ENCODE results near the gene TIGAR. TPM values are rescaled to one million over a fixed set of nuclear protein-coding genes. Genes with fewer than 3 reads are reported as not detected.

Gene TIGAR
- total RNA-seq, 4 donors from 2014 or later = 1.8 to 4.4 (median 2.5) TPM

DNA sequence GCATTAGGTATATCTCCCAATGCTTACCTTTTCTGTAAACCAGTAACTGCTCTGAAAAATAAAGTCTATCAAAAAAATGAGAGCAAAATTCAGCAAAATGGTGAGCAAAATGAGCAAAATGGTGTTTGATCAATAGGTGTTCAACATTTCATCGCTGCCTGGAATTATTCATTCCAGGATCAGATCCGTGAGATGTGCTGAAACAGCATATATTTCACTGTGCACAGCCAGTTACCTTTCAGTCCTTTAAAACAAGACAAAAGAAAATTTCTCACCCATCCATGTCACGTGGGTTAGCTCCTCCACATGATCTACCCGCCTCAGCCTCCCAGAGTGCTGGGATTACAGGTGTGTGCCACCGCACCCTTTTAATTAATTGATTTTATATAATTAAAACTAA is 66.6 kb downstream of the TIGAR start:
- H3K27me3 ChIP-seq = no peaks in the 10 kb centered on the region
- H3K4me1 ChIP-seq = no peaks in the 10 kb centered on the region
- WGBS, 2 donors = 87 to 90% methylated on average over 5 of the region's 5 CpGs
- no peaks in the 10 kb centered on the region for H3K36me3 ChIP-seq
- no peak overlapping the region for H3K4me3 ChIP-seq
- H3K9me3 ChIP-seq = no peaks in the 10 kb centered on the region
- DNase-seq (ENCODE audit: low spot score in 2 of 2) = no peak
- H3K27ac ChIP-seq = no peak overlapping the region
- TF ChIP-seq POLR2A (IDR thresholded peaks at IDR 0.05) (no peak), EP300 (IDR thresholded peaks at IDR 0.05) (no peak)
- TF ChIP-seq, protein P1, sequence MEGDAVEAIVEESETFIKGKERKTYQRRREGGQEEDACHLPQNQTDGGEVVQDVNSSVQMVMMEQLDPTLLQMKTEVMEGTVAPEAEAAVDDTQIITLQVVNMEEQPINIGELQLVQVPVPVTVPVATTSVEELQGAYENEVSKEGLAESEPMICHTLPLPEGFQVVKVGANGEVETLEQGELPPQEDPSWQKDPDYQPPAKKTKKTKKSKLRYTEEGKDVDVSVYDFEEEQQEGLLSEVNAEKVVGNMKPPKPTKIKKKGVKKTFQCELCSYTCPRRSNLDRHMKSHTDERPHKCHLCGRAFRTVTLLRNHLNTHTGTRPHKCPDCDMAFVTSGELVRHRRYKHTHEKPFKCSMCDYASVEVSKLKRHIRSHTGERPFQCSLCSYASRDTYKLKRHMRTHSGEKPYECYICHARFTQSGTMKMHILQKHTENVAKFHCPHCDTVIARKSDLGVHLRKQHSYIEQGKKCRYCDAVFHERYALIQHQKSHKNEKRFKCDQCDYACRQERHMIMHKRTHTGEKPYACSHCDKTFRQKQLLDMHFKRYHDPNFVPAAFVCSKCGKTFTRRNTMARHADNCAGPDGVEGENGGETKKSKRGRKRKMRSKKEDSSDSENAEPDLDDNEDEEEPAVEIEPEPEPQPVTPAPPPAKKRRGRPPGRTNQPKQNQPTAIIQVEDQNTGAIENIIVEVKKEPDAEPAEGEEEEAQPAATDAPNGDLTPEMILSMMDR (IDR thresholded peaks at IDR 0.05) = no peak

DNA sequence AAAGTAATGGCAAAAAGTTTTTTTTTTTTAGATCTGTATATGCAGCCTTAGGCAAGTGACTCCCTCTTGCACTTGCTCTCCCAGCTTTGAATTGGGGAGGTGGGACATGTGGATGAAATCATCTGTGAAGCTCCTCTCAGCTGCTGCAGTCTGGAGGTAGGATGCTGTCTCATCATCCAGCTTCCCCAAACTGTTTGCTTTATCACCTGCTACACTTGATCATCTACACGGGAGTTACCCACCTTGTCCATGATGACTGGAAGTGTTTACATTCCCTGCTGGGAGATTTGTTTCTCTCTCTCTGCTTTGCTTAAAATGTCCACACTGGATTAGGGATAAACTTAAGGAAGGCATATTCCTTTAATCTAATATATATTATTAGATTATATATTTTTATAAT is 67.0 kb downstream of the TIGAR start:
- no peaks in the 10 kb centered on the region for H3K36me3 ChIP-seq
- no peak for DNase-seq (ENCODE audit: low spot score in 2 of 2)
- 83 to 100% methylated on average over 1 of the region's 1 CpG for WGBS, 2 donors
- H3K4me1 ChIP-seq = no peaks in the 10 kb centered on the region
- H3K4me3 ChIP-seq = no peak overlapping the region
- no peaks in the 10 kb centered on the region for H3K9me3 ChIP-seq
- peaks cover 0 to 4% of the 10 kb centered on the region in 2 donors for H3K27me3 ChIP-seq
- TF ChIP-seq EP300 (IDR thresholded peaks at IDR 0.05) (no peak), POLR2A (IDR thresholded peaks at IDR 0.05) (no peak)
- TF ChIP-seq, protein P1 (IDR thresholded peaks at IDR 0.05) = no peak
- no peak overlapping the region for H3K27ac ChIP-seq

DNA sequence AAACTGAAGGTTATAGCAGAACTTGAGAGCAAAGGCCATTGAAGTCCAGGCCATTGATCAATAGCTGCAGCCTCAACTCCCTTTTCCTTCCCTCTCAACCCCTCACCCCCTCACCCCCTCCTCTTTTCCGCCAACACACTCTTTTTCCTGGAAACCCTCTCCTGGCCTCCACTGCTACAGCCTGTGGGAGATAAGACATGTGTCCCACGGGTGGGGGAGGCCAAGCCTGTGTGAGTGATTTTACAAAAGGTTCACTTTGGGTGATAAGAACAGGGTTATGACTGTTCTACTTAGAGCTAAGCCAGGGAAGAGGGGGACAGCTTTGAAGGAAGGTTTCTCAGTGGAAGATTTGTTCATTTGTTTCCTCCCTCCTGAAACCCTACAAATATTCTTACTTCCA is 67.6 kb downstream of the TIGAR start:
- H3K36me3 ChIP-seq = no peaks in the 10 kb centered on the region
- 53 to 62% methylated on average over 2 of the region's 2 CpGs for WGBS, 2 donors
- H3K9me3 ChIP-seq = no peaks in the 10 kb centered on the region
- no peak for DNase-seq (ENCODE audit: low spot score in 2 of 2)
- H3K27me3 ChIP-seq = peaks cover 0 to 4% of the 10 kb centered on the region in 2 donors
- H3K27ac ChIP-seq = no peak overlapping the region
- TF ChIP-seq, protein P1 (IDR thresholded peaks at IDR 0.05) = no peak
- TF ChIP-seq POLR2A (IDR thresholded peaks at IDR 0.05) (no peak), EP300 (IDR thresholded peaks at IDR 0.05) (no peak)
- H3K4me1 ChIP-seq = no peaks in the 10 kb centered on the region
- no peak overlapping the region for H3K4me3 ChIP-seq

DNA sequence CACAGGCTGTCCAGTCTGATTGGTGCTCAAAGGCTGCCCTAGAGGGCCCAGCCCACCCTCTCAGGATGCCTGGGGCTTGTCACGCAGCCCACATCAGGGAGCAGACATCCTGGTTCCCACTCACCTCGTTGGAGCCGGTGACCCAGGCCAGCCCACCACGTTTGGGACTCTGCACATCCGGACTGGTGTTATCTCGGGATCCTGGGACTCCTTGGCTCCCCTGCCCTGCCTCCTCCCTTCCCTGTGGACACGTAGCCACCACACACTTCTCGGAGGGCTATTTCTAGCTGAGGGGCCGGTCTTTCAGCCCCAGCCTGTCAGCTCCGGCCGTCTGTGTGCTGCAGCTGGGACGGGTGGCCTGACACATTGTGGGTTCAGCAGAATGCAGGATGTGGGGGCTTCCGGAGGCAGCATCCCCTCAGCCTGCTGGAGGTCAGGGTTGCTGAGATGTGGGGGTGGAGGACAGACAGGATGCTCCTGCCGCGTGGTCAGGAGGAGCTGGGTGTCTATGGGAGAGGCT is 71.3 kb downstream of the TIGAR start:
- whole genome bisulfite sequencing, 2 donors = 36 to 50% methylated on average over 14 to 15 of the region's 15 CpGs
- no peak for DNase-seq (ENCODE audit: low spot score in 2 of 2)
- H3K27ac ChIP-seq = no peak overlapping the region
- H3K4me1 ChIP-seq = no peaks in the 10 kb centered on the region
- no peak overlapping the region for H3K4me3 ChIP-seq
- H3K36me3 ChIP-seq = no peaks in the 10 kb centered on the region
- H3K9me3 ChIP-seq = no peaks in the 10 kb centered on the region
- H3K27me3 ChIP-seq = peaks cover 0 to 9% of the 10 kb centered on the region in 2 donors
- TF ChIP-seq POLR2A (IDR thresholded peaks at IDR 0.05) (no peak), EP300 (IDR thresholded peaks at IDR 0.05) (no peak)
- TF ChIP-seq, protein P1 (IDR thresholded peaks at IDR 0.05) = no peak

DNA sequence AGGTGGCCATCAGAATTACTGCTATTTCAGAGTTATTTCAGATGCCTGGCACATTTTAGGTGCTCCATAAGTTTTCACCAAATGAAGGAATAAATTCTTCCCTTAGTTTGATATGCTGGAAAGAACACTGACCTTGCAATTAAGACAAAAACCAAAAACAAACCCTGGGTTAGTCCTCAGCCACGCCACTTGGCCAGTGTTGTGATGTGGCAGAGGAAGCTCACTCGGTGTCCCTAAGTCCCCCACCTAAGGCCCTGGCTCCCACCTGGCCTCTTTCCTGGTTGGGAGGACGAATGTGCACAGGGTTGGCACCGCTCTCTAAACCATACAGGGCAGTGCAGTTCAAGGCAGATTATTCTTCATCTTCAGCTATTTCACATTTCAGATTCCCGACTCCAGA is 72.2 kb downstream of the TIGAR start:
- Histone ChIP-seq H3K4me1 (no peaks in the 10 kb centered on the region), H3K27me3 (peaks cover 0 to 9% of the 10 kb centered on the region in 2 donors), H3K4me3 (no peak overlapping the region), H3K27ac (no peak overlapping the region), H3K9me3 (no peaks in the 10 kb centered on the region), H3K36me3 (no peaks in the 10 kb centered on the region)
- TF ChIP-seq, protein P1 (IDR thresholded peaks at IDR 0.05) = no peak
- no peak for TF ChIP-seq POLR2A (IDR thresholded peaks at IDR 0.05)
- TF ChIP-seq EP300 (IDR thresholded peaks at IDR 0.05) = no peak
- DNase-seq (ENCODE audit: low spot score in 2 of 2) = no peak
- WGBS, 2 donors = 72 to 83% methylated on average over 5 of the region's 5 CpGs
